ENCODE results near the gene PDE4B. TPM values are rescaled to one million over a fixed set of nuclear protein-coding genes. Genes with fewer than 3 reads are reported as not detected.

The PDE4B gene
- total and polyA plus RNA-seq, 9 of the 15 experiments (the other 6 are each of a cell fraction or from before 2014, with no cell fraction given): 0.09 TPM; not detected in 8

GRCh38 chr1:66393586-66394287, 601.0 kb downstream of the PDE4B start:
- POLR2A ChIA-PET: no interaction called here
- 3% methylated on average over 7 of the region's 7 CpGs for WGBS (ENCODE audit: insufficient coverage, low coverage, missing lambda C conversion rate)
- ATAC-seq (no peak), FAIRE-seq (no peak), DNase-seq (ENCODE audit: extremely low read depth in 1 of 4, low spot score in 3 of 4) (no peak)
- CTCF ChIA-PET (ENCODE audit: low intra/inter-chr PET ratio): no interaction called here
- Histone ChIP-seq H2AFZ (ENCODE audit: low read depth, low read length) (no peak overlapping the region), H3K9me3 (replicated peaks; ENCODE audit: control insufficient read depth, insufficient read depth, low read depth, low read length) (no peaks in the 10 kb centered on the region), H3K9ac (ENCODE audit: insufficient read depth in 1 of 2, low read depth in 2 of 2, low read length in 2 of 2) (no peak overlapping the region), H3K4me2 (ENCODE audit: insufficient read depth, low read length) (no peak overlapping the region), H3K4me3 (no peak overlapping the region), H3K79me2 (ENCODE audit: control insufficient read depth, insufficient read depth, low read length) (no peaks in the 10 kb centered on the region), H3K27ac (ENCODE audit: extremely low read depth, low read depth, low read length) (no peak overlapping the region), H3K4me1 (replicated peaks in 1 of 2; ENCODE audit: control insufficient read depth in 2 of 2, insufficient read depth in 2 of 2, low read length in 2 of 2) (no peaks in the 10 kb centered on the region), H3K36me3 (ENCODE audit: control insufficient read depth, insufficient read depth, low read length) (no peaks in the 10 kb centered on the region), H3K27me3 (ENCODE audit: control insufficient read depth in 2 of 2, insufficient read depth in 2 of 2, low read length in 2 of 2) (no peaks in the 10 kb centered on the region), H3K9me1 (ENCODE audit: control insufficient read depth, insufficient read depth, low read length) (no peaks in the 10 kb centered on the region), H4K20me1 (replicated peaks; ENCODE audit: control insufficient read depth, insufficient read depth, low read length) (no peaks in the 10 kb centered on the region; the same call in 1 of the 2 replicates)
- TF ChIP-seq PYGO2 (tag; IDR thresholded peaks at IDR 0.05) (no peak), ZC3H8 (IDR thresholded peaks at IDR 0.05) (no peak), NBN (IDR thresholded peaks at IDR 0.05; ENCODE audit: low read depth) (no peak), MAFG (tag; conservative IDR thresholded peaks at IDR 0.05) (no peak), POLR2AphosphoS5 (IDR thresholded peaks at IDR 0.05; ENCODE audit: control insufficient read depth, insufficient read depth, low read depth, low read length) (no peak)
- BruUV-seq (replicated peaks): no TSS peak
- in situ Hi-C loops (cut with MboI): no loop called here
- intact Hi-C loops (cut with micrococcal nuclease): no loop called here

- BruUV-seq (replicated peaks): no TSS peak
- Histone ChIP-seq H3K4me2 (ENCODE audit: insufficient read depth, low read length) (no peak overlapping the region), H3K4me3 (no peak overlapping the region), H3K27ac (ENCODE audit: extremely low read depth, low read depth, low read length) (no peak overlapping the region), H2AFZ (ENCODE audit: low read depth, low read length) (no peak overlapping the region), H3K4me1 (replicated peaks in 1 of 2; ENCODE audit: control insufficient read depth in 2 of 2, insufficient read depth in 2 of 2, low read length in 2 of 2) (no peaks in the 10 kb centered on the region), H4K20me1 (replicated peaks; ENCODE audit: control insufficient read depth, insufficient read depth, low read length) (no peaks in the 10 kb centered on the region; the same call in 1 of the 2 replicates), H3K27me3 (ENCODE audit: control insufficient read depth in 2 of 2, insufficient read depth in 2 of 2, low read length in 2 of 2) (no peaks in the 10 kb centered on the region), H3K9me3 (replicated peaks; ENCODE audit: control insufficient read depth, insufficient read depth, low read depth, low read length) (no peaks in the 10 kb centered on the region), H3K79me2 (ENCODE audit: control insufficient read depth, insufficient read depth, low read length) (no peaks in the 10 kb centered on the region), H3K9me1 (ENCODE audit: control insufficient read depth, insufficient read depth, low read length) (no peaks in the 10 kb centered on the region), H3K9ac (ENCODE audit: insufficient read depth in 1 of 2, low read depth in 2 of 2, low read length in 2 of 2) (no peak overlapping the region), H3K36me3 (ENCODE audit: control insufficient read depth, insufficient read depth, low read length) (no peaks in the 10 kb centered on the region)
- no peak for ATAC-seq
- no peak for FAIRE-seq
- DNase-seq (ENCODE audit: extremely low read depth in 1 of 4, low spot score in 3 of 4): no peak
- in situ Hi-C loops (cut with MboI) (no loop called here), intact Hi-C loops (cut with micrococcal nuclease) (no loop called here)
- ChIA-PET POLR2A (no interaction called here), CTCF (ENCODE audit: low intra/inter-chr PET ratio) (no interaction called here)
- WGBS (ENCODE audit: insufficient coverage, low coverage, missing lambda C conversion rate): 3% methylated on average over 5 of the region's 5 CpGs
- TF ChIP-seq EGR1 (conservative IDR thresholded peaks at IDR 0.05) (no peak), CBX1 (IDR thresholded peaks at IDR 0.05; ENCODE audit: low read depth) (no peak), KDM4B (IDR thresholded peaks at IDR 0.05; ENCODE audit: borderline replicate concordance in 2 of 2, low read depth in 1 of 2) (no peak), THRAP3 (IDR thresholded peaks at IDR 0.05; ENCODE audit: borderline replicate concordance) (no peak), HDAC1 (IDR thresholded peaks at IDR 0.05) (no peak), ZNF175 (CRISPR knock-in tag; IDR thresholded peaks at IDR 0.05; ENCODE audit: low read depth) (no peak), FIP1L1 (IDR thresholded peaks at IDR 0.05; ENCODE audit: low read depth, low read length, poor library complexity, severe bottlenecking) (no peak), DNMT1 (IDR thresholded peaks at IDR 0.05) (no peak), RHOXF2B (CRISPR knock-in tag; conservative IDR thresholded peaks at IDR 0.05) (no peak), ZNF347 (CRISPR knock-in tag; IDR thresholded peaks at IDR 0.05; ENCODE audit: low read depth) (no peak), TGIF2 (CRISPR knock-in tag; IDR thresholded peaks at IDR 0.05) (no peak)
- TF ChIP-seq, protein P1, sequence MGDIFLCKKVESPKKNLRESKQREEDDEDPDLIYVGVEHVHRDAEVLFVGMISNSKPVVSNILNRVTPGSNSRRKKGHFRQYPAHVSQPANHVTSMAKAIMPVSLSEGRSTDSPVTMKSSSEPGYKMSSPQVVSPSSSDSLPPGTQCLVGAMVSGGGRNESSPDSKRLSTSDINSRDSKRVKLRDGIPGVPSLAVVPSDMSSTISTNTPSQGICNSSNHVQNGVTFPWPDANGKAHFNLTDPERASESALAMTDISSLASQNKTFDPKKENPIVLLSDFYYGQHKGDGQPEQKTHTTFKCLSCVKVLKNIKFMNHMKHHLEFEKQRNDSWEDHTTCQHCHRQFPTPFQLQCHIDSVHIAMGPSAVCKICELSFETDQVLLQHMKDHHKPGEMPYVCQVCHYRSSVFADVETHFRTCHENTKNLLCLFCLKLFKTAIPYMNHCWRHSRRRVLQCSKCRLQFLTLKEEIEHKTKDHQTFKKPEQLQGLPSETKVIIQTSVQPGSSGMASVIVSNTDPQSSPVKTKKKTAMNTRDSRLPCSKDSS (IDR thresholded peaks at IDR 0.05; ENCODE audit: low read depth, partially characterized antibody): no peak
These were observed 601.9 kb downstream of the PDE4B start for GRCh38 chr1:66394603-66395002.
